Measurements from ENCODE around the gene USP4.

The USP4 gene

DNA sequence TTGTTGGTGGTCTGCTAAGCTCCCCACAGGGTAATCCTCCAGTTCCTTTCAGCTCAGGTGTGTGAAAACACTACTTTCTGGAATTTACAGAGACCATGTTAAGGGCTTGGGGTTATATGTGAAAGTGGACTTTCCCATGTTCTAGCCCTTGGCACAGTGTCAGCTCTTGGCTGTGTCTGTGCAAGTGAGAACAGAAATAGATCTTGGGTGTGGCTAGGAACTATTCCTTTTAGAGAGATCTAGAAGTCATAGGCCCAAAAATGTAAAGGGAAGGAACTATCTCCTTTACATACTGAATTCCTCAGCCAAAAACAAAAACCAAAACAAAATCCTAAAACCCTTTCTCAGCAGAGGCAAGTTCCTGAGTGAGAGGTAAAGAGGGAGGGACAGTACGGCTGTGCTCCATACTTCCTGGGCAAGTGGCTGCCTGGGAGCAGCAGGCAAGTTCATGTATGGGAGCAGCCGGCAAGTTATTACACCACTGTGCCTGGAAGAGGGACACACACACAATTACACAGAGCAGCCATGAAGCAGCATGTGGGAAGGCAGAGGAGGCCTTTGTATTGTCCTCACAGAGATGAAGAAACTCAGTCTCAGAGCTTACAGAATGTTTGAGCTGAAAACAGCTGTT lies 43.0 kb downstream of the USP4 start:
- no peak overlapping the region for H3K4me3 ChIP-seq
- H3K36me3 ChIP-seq (replicated peaks), result peaks cover 67% of the 10 kb centered on the region
- no peaks in the 10 kb centered on the region for H3K27me3 ChIP-seq (ENCODE audit: low read depth)
- H3K9me3 ChIP-seq, result no peaks in the 10 kb centered on the region
- no peak for DNase-seq (ENCODE audit: low spot score in 2 of 2)
- no peaks in the 10 kb centered on the region for H3K4me1 ChIP-seq
- in situ Hi-C loops (cut with MboI; ENCODE audit: low sequenced_read_pairs), result no loop called here

DNA sequence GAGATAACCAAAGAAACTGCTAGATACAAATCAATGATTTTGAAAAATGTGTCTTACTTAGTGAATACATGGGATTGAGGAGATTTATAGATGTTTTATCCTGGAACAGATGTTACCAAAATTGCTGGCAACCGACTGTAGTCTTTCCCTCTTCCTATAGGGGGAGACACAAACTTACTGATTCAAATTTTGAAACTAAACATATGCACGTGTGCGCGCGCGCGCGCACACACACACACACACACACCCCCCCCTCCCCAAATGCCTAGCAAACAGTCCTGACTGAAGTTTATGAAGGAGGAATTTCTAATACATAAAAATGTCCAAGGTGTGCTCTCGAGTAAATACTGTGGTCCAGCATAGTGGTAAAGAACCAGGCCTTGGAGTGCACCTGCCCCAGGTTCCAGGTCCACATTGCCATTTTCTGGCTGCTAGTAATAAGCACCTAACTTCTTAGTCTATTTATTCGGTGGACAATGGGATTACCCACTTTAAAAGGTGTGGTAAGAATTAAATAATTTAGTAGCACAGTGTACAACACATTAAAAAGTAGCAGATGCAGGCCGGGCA lies 44.3 kb downstream of the USP4 start:
- H3K4me3 ChIP-seq, result no peak overlapping the region
- in situ Hi-C loops (cut with MboI; ENCODE audit: low sequenced_read_pairs), result no loop called here
- H3K4me1 ChIP-seq, result no peaks in the 10 kb centered on the region
- H3K27me3 ChIP-seq (ENCODE audit: low read depth), result no peaks in the 10 kb centered on the region
- peaks cover 57% of the 10 kb centered on the region for H3K36me3 ChIP-seq (replicated peaks)
- H3K9me3 ChIP-seq, result no peaks in the 10 kb centered on the region
- peak; percentile 12 to 38 for DNase-seq (ENCODE audit: low spot score in 2 of 2)

GRCh38 chr3:49294343-49294742 lies 45.5 kb downstream of the USP4 start:
- in situ Hi-C loops (cut with MboI; ENCODE audit: low sequenced_read_pairs), result no loop called here
- no peak for DNase-seq (ENCODE audit: low spot score in 2 of 2)
- Histone ChIP-seq H3K36me3 (replicated peaks) (peaks cover 61% of the 10 kb centered on the region), H3K9me3 (no peaks in the 10 kb centered on the region), H3K27me3 (ENCODE audit: low read depth) (no peaks in the 10 kb centered on the region), H3K4me1 (no peaks in the 10 kb centered on the region), H3K4me3 (no peak overlapping the region)

DNA sequence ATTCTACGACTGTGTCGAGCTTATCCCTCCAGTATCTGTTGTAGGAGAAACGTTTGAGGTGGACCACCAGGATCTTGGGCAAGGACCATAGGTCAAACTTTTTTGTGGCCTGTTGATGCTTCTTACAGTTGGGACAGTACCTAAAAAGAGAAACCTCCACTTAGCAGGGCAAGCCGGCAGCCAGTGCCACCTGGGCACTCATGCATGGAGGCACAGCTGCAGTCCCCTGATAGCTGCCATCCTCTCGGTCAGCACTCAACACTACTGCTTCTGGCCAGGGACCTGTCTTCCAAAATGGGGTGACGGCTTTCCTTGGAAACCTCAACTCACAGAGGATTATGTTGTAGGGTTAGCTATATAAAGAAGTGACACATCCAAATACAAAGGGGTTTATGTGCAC lies 55.9 kb downstream of the USP4 start:
- H3K36me3 ChIP-seq (replicated peaks), result peaks cover 49% of the 10 kb centered on the region

GRCh38 chr3:49279376-49279775 lies 60.5 kb downstream of the USP4 start:
- Histone ChIP-seq H3K4me1 (no peaks in the 10 kb centered on the region), H3K9me3 (no peaks in the 10 kb centered on the region), H3K36me3 (replicated peaks) (peaks cover 47% of the 10 kb centered on the region), H3K4me3 (no peak overlapping the region), H3K27me3 (ENCODE audit: low read depth) (no peaks in the 10 kb centered on the region)
- in situ Hi-C loops (cut with MboI; ENCODE audit: low sequenced_read_pairs), result no loop called here
- DNase-seq (ENCODE audit: low spot score in 2 of 2), result no peak

More for the DNA sequence above, 55.9 kb downstream of the USP4 start:
- no peaks in the 10 kb centered on the region for H3K4me1 ChIP-seq
- DNase-seq (ENCODE audit: low spot score in 2 of 2), result no peak
- H3K9me3 ChIP-seq, result no peaks in the 10 kb centered on the region
- in situ Hi-C loops (cut with MboI; ENCODE audit: low sequenced_read_pairs), result no loop called here
- H3K4me3 ChIP-seq, result no peak overlapping the region
- H3K27me3 ChIP-seq (ENCODE audit: low read depth), result no peaks in the 10 kb centered on the region

- Histone ChIP-seq H3K4me3 (no peak overlapping the region), H3K36me3 (replicated peaks) (peaks cover 39% of the 10 kb centered on the region), H3K9me3 (no peaks in the 10 kb centered on the region), H3K4me1 (no peaks in the 10 kb centered on the region), H3K27me3 (ENCODE audit: low read depth) (no peaks in the 10 kb centered on the region)
- no peak for DNase-seq (ENCODE audit: low spot score in 2 of 2)
- in situ Hi-C loops (cut with MboI; ENCODE audit: low sequenced_read_pairs), result no loop called here
These were observed 61.3 kb downstream of the USP4 start for GRCh38 chr3:49278548-49278947.

- in situ Hi-C loops (cut with MboI; ENCODE audit: low sequenced_read_pairs), result no loop called here
- Histone ChIP-seq H3K9me3 (no peaks in the 10 kb centered on the region), H3K36me3 (replicated peaks) (peaks cover 34% of the 10 kb centered on the region), H3K27me3 (ENCODE audit: low read depth) (no peaks in the 10 kb centered on the region), H3K4me3 (no peak overlapping the region), H3K4me1 (no peaks in the 10 kb centered on the region)
- DNase-seq (ENCODE audit: low spot score in 2 of 2), result no peak
These were observed 62.5 kb downstream of the USP4 start for GRCh38 chr3:49277383-49277775.

DNA sequence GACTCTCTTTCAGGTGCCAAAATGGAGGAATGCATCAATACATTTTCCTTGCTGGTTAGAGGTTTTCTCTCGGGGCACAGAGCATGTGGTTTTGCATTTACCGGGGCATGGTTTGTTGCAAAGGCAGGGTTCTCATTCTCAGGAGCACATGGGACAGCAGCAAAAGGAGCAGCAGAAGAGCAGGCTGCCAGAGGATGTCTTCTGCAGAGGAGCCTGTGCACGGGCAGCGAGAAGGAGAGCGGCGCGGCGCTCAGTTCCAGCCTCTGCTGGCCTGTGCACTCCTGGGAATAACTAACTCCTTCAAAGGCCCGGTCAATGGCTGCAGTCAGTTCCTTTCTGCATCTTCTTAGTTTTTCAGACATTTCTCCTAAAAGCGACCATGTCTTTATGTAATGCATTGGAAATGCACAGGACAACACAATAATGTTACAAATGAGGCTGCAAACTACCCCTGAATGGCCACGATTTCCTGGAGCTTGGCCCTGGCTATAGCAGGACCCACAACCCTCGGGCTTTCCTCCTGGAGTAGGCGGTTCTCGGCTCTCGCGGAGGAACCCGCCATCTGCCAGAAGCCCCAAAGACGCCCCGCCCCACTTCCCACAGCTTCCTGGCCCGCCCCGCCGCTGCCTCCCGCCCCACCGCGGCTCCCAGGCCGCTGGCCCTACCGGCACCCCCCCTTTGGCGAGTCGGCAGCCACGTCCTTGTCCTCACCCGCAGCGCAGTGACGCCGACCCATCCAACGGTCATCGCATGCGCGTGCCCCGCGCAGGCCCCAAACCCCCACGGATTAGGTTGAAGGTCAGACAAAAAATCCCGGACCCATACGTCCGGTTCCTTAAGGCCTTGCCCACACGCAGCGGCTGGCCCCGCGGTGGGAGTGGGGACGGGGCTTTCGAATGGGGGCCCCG lies 63.1 kb downstream of the USP4 start, which contains the start of gene C3orf62:
TSS of gene C3orf62 (minus strand) at position 758 of the 908 bp plus-strand sequence. CDS start at position 398, 360 bp downstream.
- peak in 1 of 2 experiments; percentile 11 for DNase-seq (ENCODE audit: low spot score in 2 of 2)
- Histone ChIP-seq H3K27me3 (ENCODE audit: low read depth) (no peaks in the 10 kb centered on the region), H3K9me3 (no peaks in the 10 kb centered on the region), H3K4me1 (no peaks in the 10 kb centered on the region), H3K4me3 (no peak within 1 kb of the TSS), H3K36me3 (replicated peaks) (peaks cover 34% of the 10 kb centered on the region)
- in situ Hi-C loops (cut with MboI; ENCODE audit: low sequenced_read_pairs), result no loop called here

DNA sequence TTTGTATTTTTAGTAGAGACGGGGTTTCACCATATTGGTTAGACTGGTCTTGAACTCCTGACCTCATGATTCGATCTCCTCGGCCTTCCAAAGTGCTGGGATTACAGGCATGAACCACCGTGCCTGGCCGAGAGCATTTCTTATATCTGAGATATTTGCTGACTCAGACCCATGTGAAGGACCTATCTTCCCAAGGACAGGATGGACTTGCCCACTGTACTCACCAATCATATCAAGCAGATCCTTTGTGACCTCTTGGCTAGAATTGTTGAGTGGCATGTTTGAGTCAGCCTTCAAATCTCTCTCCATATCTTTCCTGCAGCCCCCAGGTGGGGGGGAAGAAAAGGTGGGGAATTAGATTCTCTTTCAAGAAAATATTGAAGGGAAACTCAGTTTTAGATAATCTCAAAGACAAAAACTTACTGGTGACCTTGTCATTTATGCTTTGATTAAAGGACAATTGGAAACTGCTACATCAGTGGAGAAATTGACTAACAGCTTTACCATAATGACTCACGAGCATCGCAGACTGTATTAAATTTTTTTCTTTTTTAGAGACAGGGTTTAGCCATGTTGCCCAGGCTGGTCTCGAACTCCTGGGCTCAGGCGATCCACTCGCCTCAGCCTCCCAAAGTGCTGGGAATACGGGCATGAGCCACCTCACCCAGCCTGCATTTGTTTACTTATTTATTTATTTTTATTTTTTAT lies 65.9 kb downstream of the USP4 start:
- H3K4me3 ChIP-seq, result no peak overlapping the region
- peaks cover 19% of the 10 kb centered on the region for H3K36me3 ChIP-seq (replicated peaks)
- no peaks in the 10 kb centered on the region for H3K27me3 ChIP-seq (ENCODE audit: low read depth)
- H3K4me1 ChIP-seq, result no peaks in the 10 kb centered on the region
- in situ Hi-C loops (cut with MboI; ENCODE audit: low sequenced_read_pairs), result no loop called here
- H3K9me3 ChIP-seq, result no peaks in the 10 kb centered on the region
- DNase-seq (ENCODE audit: low spot score in 2 of 2), result no peak

GRCh38 chr3:49271047-49271446 lies 68.8 kb downstream of the USP4 start:
- H3K27me3 ChIP-seq (ENCODE audit: low read depth), result no peaks in the 10 kb centered on the region
- peaks cover under 1% of the 10 kb centered on the region for H3K36me3 ChIP-seq (replicated peaks)
- in situ Hi-C loops (cut with MboI; ENCODE audit: low sequenced_read_pairs), result no loop called here
- H3K9me3 ChIP-seq, result no peaks in the 10 kb centered on the region
- no peaks in the 10 kb centered on the region for H3K4me1 ChIP-seq
- no peak overlapping the region for H3K4me3 ChIP-seq
- no peak for DNase-seq (ENCODE audit: low spot score in 2 of 2)

DNA sequence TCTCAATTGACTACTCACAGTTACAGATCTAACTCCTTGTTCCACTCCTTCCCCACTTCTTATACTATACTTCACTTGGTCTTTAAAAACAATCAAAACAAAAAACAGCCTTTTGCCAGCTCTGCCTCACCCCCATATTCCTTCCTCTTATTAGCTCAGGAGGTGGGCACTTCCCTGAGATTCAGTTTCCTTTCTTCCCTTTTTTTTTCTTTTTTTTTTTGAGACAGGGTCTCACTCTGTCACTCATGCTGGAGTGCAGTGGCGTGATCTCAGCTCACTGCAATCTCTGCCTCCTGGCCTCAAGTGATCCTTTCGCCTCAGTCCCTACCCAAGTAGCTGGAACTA lies 69.7 kb downstream of the USP4 start:
- H3K27me3 ChIP-seq (ENCODE audit: low read depth), result no peaks in the 10 kb centered on the region
- H3K9me3 ChIP-seq, result no peaks in the 10 kb centered on the region
- H3K4me3 ChIP-seq, result no peak overlapping the region
- H3K36me3 ChIP-seq (replicated peaks), result no peaks in the 10 kb centered on the region
- no peak for DNase-seq (ENCODE audit: low spot score in 2 of 2)
- in situ Hi-C loops (cut with MboI; ENCODE audit: low sequenced_read_pairs), result no loop called here
- no peaks in the 10 kb centered on the region for H3K4me1 ChIP-seq

DNA sequence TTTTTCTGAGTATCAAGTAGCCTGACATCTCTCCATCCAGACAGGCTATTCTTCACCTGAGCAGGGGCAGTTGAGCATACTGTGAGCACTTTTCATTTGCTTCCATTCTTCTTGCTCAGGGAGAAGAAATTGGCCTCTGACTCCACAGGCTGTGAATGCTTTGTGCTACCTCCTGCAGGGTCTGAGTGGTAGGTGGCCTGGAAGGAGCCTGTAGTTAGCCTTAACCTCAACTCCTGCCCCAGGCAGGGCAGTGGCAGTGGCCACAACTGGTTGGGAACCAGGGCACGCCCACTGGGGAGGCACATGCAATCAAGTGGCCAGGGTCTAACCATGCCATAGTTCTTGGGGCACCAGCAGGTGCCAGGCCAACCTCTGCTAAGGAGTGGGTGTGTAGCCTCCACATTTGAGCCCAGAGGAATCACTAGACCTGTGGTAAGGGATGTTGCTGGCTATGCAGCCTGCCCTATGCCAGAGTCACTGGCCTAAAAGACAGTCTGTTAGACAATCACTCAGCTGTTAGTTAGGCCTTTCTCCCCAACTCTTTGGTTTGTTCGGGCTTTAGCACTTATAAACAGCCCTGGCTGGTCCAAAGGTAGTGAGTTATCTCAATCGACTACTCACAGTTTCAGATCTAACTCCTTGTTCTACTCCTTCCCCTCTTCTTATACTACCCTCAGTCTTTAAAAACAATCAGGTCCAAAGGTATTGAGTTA lies 70.3 kb downstream of the USP4 start:
- no peak for DNase-seq (ENCODE audit: low spot score in 2 of 2)
- in situ Hi-C loops (cut with MboI; ENCODE audit: low sequenced_read_pairs), result no loop called here
- H3K9me3 ChIP-seq, result no peaks in the 10 kb centered on the region
- H3K36me3 ChIP-seq (replicated peaks), result no peaks in the 10 kb centered on the region
- no peaks in the 10 kb centered on the region for H3K4me1 ChIP-seq
- H3K4me3 ChIP-seq, result no peak overlapping the region
- no peaks in the 10 kb centered on the region for H3K27me3 ChIP-seq (ENCODE audit: low read depth)

- Histone ChIP-seq H3K9me3 (no peaks in the 10 kb centered on the region), H3K27me3 (ENCODE audit: low read depth) (no peaks in the 10 kb centered on the region), H3K4me3 (no peak overlapping the region), H3K36me3 (replicated peaks) (no peaks in the 10 kb centered on the region), H3K4me1 (no peaks in the 10 kb centered on the region)
- in situ Hi-C loops (cut with MboI; ENCODE audit: low sequenced_read_pairs), result no loop called here
- no peak for DNase-seq (ENCODE audit: low spot score in 2 of 2)
These were observed 73.3 kb downstream of the USP4 start for GRCh38 chr3:49266410-49267095.

Data from HAP-1 (cell line).